CD14-positive monocyte (primary cell): ENCODE measurements around the gene DHRS1. TPM values are rescaled to one million over a fixed set of nuclear protein-coding genes. Genes with fewer than 3 reads are reported as not detected.
"Not testable (repeated sequence)": the region's sequence is repeated elsewhere in the genome, so short reads cannot be mapped to it uniquely, and the experiment has no call there.

ENCODE experiments used
- DNase-seq, 3 donors: peaks; one replicate each; pipeline ENCODE4 v3.0.0-alpha.2; 2011 to 2022
- H2AFZ ChIP-seq: 2 replicates; pipeline ENCODE4 v1.6.0; 2012; ENCODE audit warnings: mild to moderate bottlenecking, low read depth, low read length, inconsistent platforms; ENCODE audit not compliant: insufficient read depth, poor library complexity, severe bottlenecking
- H3K27ac ChIP-seq, 2 donors: 1 replicate in 1 of 2; 2 replicates in 1 of 2; pipeline ENCODE4 v1.5.1; 2012 to 2013; ENCODE audit warnings: low read length in 2 of 2, control low read depth in 1 of 2, inconsistent platforms in 1 of 2, low read depth in 1 of 2, mild to moderate bottlenecking in 1 of 2
- H3K27me3 ChIP-seq, 2 donors: one replicate each; pipeline versions ENCODE4 v1.6.0 to v1.6.1; 2011 to 2013; ENCODE audit warnings: low read length in 2 of 2; ENCODE audit not compliant: control insufficient read depth in 2 of 2, insufficient read depth in 2 of 2
- H3K36me3 ChIP-seq, 2 donors: replicated peaks in 1 of 2; 1 replicate in 1 of 2; 2 replicates in 1 of 2; pipeline versions ENCODE4 v1.5.1 to v1.6.1; 2012 to 2013; ENCODE audit warnings: low read length in 2 of 2, control low read depth in 1 of 2, inconsistent platforms in 1 of 2, mild to moderate bottlenecking in 1 of 2; ENCODE audit not compliant: insufficient read depth in 2 of 2, control insufficient read depth in 1 of 2
- H3K4me1 ChIP-seq, 2 donors: 1 replicate in 1 of 2; 2 replicates in 1 of 2; pipeline versions ENCODE4 v1.5.1 to v1.6.1; 2012 to 2013; ENCODE audit warnings: low read length in 2 of 2, control low read depth in 1 of 2, inconsistent platforms in 1 of 2, mild to moderate bottlenecking in 1 of 2, moderate library complexity in 1 of 2; ENCODE audit not compliant: insufficient read depth in 2 of 2, control insufficient read depth in 1 of 2
- H3K4me2 ChIP-seq: replicated peaks from 2 replicates; pipeline ENCODE3; 2012; ENCODE audit warnings: low read length, moderate library complexity, mild to moderate bottlenecking; ENCODE audit not compliant: poor library complexity, severe bottlenecking; ENCODE audit errors: extremely low read depth
- H3K4me3 ChIP-seq, 3 experiments: fragments of 200-600 bp in 1 of 3; sonication (generic) in 1 of 3; replicated peaks in 1 of 3; 1 replicate in 2 of 3; 2 replicates in 1 of 3; pipeline ENCODE4 v1.5.1; 2011 to 2013; ENCODE audit warnings: low read length in 3 of 3, mild to moderate bottlenecking in 3 of 3, control low read depth in 2 of 3, low read depth in 2 of 3, inconsistent platforms in 1 of 3, moderate library complexity in 1 of 3
- H3K79me2 ChIP-seq: 2 replicates; pipeline ENCODE4 v1.6.0; 2012; ENCODE audit warnings: mild to moderate bottlenecking, control low read depth, inconsistent platforms, low read length, moderate library complexity; ENCODE audit not compliant: insufficient read depth
- H3K9ac ChIP-seq: 2 replicates; pipeline ENCODE4 v1.6.0; 2017; ENCODE audit warnings: low read length, mild to moderate bottlenecking; ENCODE audit not compliant: insufficient read depth, poor library complexity, severe bottlenecking
- H3K9me3 ChIP-seq, 2 donors: replicated peaks in 1 of 2; 1 replicate in 1 of 2; 2 replicates in 1 of 2; pipeline versions ENCODE4 v1.5.1 to v1.6.1; 2012 to 2013; ENCODE audit warnings: low read length in 2 of 2, control low read depth in 1 of 2; ENCODE audit not compliant: control insufficient read depth in 1 of 2, insufficient read depth in 1 of 2
- H4K20me1 ChIP-seq: 2 replicates; pipeline ENCODE4 v1.6.0; 2012; ENCODE audit warnings: mild to moderate bottlenecking, low read length, control low read depth, moderate library complexity; ENCODE audit not compliant: insufficient read depth
- H3K27ac Mint-ChIP-seq, 7 donors: one replicate each; pipeline ENCODE4 v1.8.0; 2020; ENCODE audit warnings: mild to moderate bottlenecking in 7 of 7, mixed read lengths in 7 of 7, moderate library complexity in 6 of 7, inconsistent platforms in 2 of 7
- H3K27me3 Mint-ChIP-seq, 3 donors: one replicate each; pipeline ENCODE4 v1.8.0; 2021 to 2022; ENCODE audit warnings: low read depth in 3 of 3, mild to moderate bottlenecking in 3 of 3, mixed read lengths in 3 of 3, moderate library complexity in 3 of 3, inconsistent platforms in 1 of 3
- H3K36me3 Mint-ChIP-seq, 2 donors: one replicate each; pipeline ENCODE4 v1.8.0; 2020; ENCODE audit warnings: mixed read lengths in 2 of 2, inconsistent platforms in 1 of 2, mild to moderate bottlenecking in 1 of 2
- H3K4me1 Mint-ChIP-seq: one replicate; pipeline ENCODE4 v1.8.0; 2020; ENCODE audit warnings: mild to moderate bottlenecking, mixed read lengths
- H3K4me3 Mint-ChIP-seq, 2 donors: one replicate each; pipeline ENCODE4 v1.8.0; 2020; ENCODE audit warnings: mild to moderate bottlenecking in 2 of 2, mixed read lengths in 2 of 2, moderate library complexity in 1 of 2
- H3K9me3 Mint-ChIP-seq, 7 donors: one replicate each; pipeline ENCODE4 v1.8.0; 2020 to 2022; ENCODE audit warnings: mixed read lengths in 7 of 7, mild to moderate bottlenecking in 6 of 7, moderate library complexity in 6 of 7, inconsistent platforms in 2 of 7
- CTCF ChIP-seq: fragments of 200-600 bp; IDR thresholded peaks from one replicate; pipeline ENCODE4 v1.8.0; 2022; ENCODE audit warnings: antibody characterized with exemption, mild to moderate bottlenecking
- WGBS: methylation state at CpG from one replicate; pipeline ENCODE4 v1.1.5; 2013; ENCODE audit warnings: missing lambda C conversion rate; ENCODE audit not compliant: insufficient coverage; 5-methylcytosine and 5-hydroxymethylcytosine counted together
- intact Hi-C, 2 donors: fragments of 100-400 bp; cut with micrococcal nuclease; formaldehyde crosslinking; loops; one replicate each; pipeline versions ENCODE4 v1.15.0 to v1.15.1; 2023
- polyA plus RNA-seq, 3 donors: library from polyadenylated mRNA; depleted of rRNA in 1 of 3; unstranded in 2 of 3; stranded (reverse) in 1 of 3; fragments of 300-500 nt in 2 of 3; fragments of >200 nt in 1 of 3; fragmentation: Illumina TruSeq in 2 of 3; gene quantifications; 1 replicate in 2 of 3; 2 replicates in 1 of 3; pipeline ENCODE4 v1.2.3, GENCODE V29; 2012 to 2021

The DHRS1 gene
- polyA plus RNA-seq, 3 donors: 31.6 to 49.4 (median 48.8) TPM

- H3K27me3 ChIP-seq, DNase-seq, H3K79me2 ChIP-seq, intact Hi-C loops, H3K4me2 ChIP-seq, H3K4me3 Mint-ChIP-seq, H3K9ac ChIP-seq, H3K9me3 ChIP-seq, H2AFZ ChIP-seq, H3K36me3 ChIP-seq, H4K20me1 ChIP-seq, H3K9me3 Mint-ChIP-seq: not testable (repeated sequence)
- Mint-ChIP-seq H3K27ac (peak overlapping the region in 5 of 7 donors; percentile 8 to 96 (median 88)), H3K36me3 (peaks cover 6 to 13% of the 10 kb centered on the region in 2 donors), H3K27me3 (peaks cover 3 to 20% (median 8%) of the 10 kb centered on the region in 3 donors), H3K4me1 (peaks cover 70% of the 10 kb centered on the region)
- H3K4me3 ChIP-seq: peak overlapping the region in 1 of 3 experiments; percentile 41
- peak overlapping the region; percentile 47 to 76 for H3K27ac ChIP-seq
- WGBS: 0% methylated on average over 1 of the region's 9 CpGs
- TF ChIP-seq CTCF: peak; percentile 82
- H3K4me1 ChIP-seq: peaks cover 66 to 70% of the 10 kb centered on the region in 2 donors
These were observed 28.3 kb upstream of the DHRS1 start for GRCh38 chr14:24327914-24328313.

- Mint-ChIP-seq H3K36me3 (peaks cover 6 to 11% of the 10 kb centered on the region in 2 donors), H3K27ac (peak overlapping the region; percentile 84 to 96 (median 91)), H3K4me1 (peaks cover 65% of the 10 kb centered on the region), H3K4me3 (peak overlapping the region; percentile 55 to 78), H3K9me3 (peaks cover 0 to 2% (median 0%) of the 10 kb centered on the region in 7 donors), H3K27me3 (peaks cover 2 to 19% (median 3%) of the 10 kb centered on the region in 3 donors)
- H3K4me1 ChIP-seq: peaks cover 60 to 64% of the 10 kb centered on the region in 2 donors
- TF ChIP-seq CTCF: no peak
- H3K9me3 ChIP-seq: no peaks in the 10 kb centered on the region
- H3K36me3 ChIP-seq: no peaks in the 10 kb centered on the region
- no peak overlapping the region for H3K9ac ChIP-seq
- DNase-seq: peak in 2 of 3 donors; percentile 40 to 52
- H3K4me3 ChIP-seq: peak overlapping the region in 1 of 3 experiments; percentile 41
- 80% methylated on average over 1 of the region's 2 CpGs for WGBS
- H3K27ac ChIP-seq: peak overlapping the region; percentile 47 to 76
- peaks cover 0 to under 1% of the 10 kb centered on the region in 2 donors for H3K27me3 ChIP-seq
- H3K4me2 ChIP-seq: peak overlapping the region; percentile 58
- no peaks in the 10 kb centered on the region for H3K79me2 ChIP-seq
- no peaks in the 10 kb centered on the region for H4K20me1 ChIP-seq
- intact Hi-C loops: no loop called here
- peak overlapping the region; percentile 1 for H2AFZ ChIP-seq
These were observed 27.7 kb upstream of the DHRS1 start for GRCh38 chr14:24327303-24327702.
